Astrocyte (in vitro differentiated cells and primary cell): Measurements from ENCODE around the gene LHFPL2. TPM values are rescaled to one million over a fixed set of nuclear protein-coding genes. Genes with fewer than 3 reads are reported as not detected.

Experiments used
- DNase-seq: peaks from one replicate; pipeline ENCODE4 v3.0.0-alpha.2; 2010; ENCODE audit warnings: low read depth
- FAIRE-seq: peaks from 2 replicates; lab custom pipeline; 2011; peaks lifted over from hg19 to GRCh38; lab: Jason Lieb, UNC
- H2AFZ ChIP-seq: 2 replicates; pipeline ENCODE4 v1.6.0; 2012; ENCODE audit warnings: low read depth, low read length, inconsistent platforms
- H3K27ac ChIP-seq: 2 replicates; pipeline ENCODE4 v1.5.1; 2011; ENCODE audit warnings: low read depth, low read length, inconsistent platforms
- H3K27me3 ChIP-seq: 2 replicates; pipeline ENCODE4 v1.6.0; 2011; ENCODE audit warnings: low read length, inconsistent platforms; ENCODE audit not compliant: insufficient read depth
- H3K36me3 ChIP-seq: 2 replicates; pipeline ENCODE4 v1.5.1; 2011; ENCODE audit warnings: low read length, inconsistent platforms; ENCODE audit not compliant: insufficient read depth
- H3K4me1 ChIP-seq: 2 replicates; pipeline ENCODE4 v1.5.1; 2011; ENCODE audit warnings: low read length, inconsistent platforms; ENCODE audit not compliant: insufficient read depth
- H3K4me2 ChIP-seq: 2 replicates; pipeline ENCODE4 v1.6.0; 2012; ENCODE audit warnings: low read length, inconsistent platforms
- H3K4me3 ChIP-seq: 2 replicates; pipeline ENCODE4 v1.5.1; 2011; ENCODE audit warnings: low read depth, mild to moderate bottlenecking, low read length, inconsistent platforms; ENCODE audit not compliant: insufficient read depth
- H3K79me2 ChIP-seq: 2 replicates; pipeline ENCODE4 v1.6.0; 2012; ENCODE audit warnings: mild to moderate bottlenecking, low read length, inconsistent platforms; ENCODE audit not compliant: insufficient read depth
- H3K9ac ChIP-seq: 2 replicates; pipeline ENCODE4 v1.6.0; 2012; ENCODE audit warnings: mild to moderate bottlenecking, low read length, inconsistent platforms
- H3K9me3 ChIP-seq: 2 replicates; pipeline ENCODE4 v1.5.1; 2012; ENCODE audit warnings: low read depth, mild to moderate bottlenecking, low read length, inconsistent platforms; ENCODE audit not compliant: insufficient read depth
- H4K20me1 ChIP-seq: 2 replicates; pipeline ENCODE4 v1.6.0; 2012; ENCODE audit warnings: low read length, inconsistent platforms; ENCODE audit not compliant: insufficient read depth
- H3K27ac Mint-ChIP-seq: one replicate; pipeline ENCODE4 v1.8.0; 2021; ENCODE audit warnings: mild to moderate bottlenecking, mixed read lengths; ENCODE audit not compliant: unreplicated experiment
- H3K27me3 Mint-ChIP-seq: one replicate; pipeline ENCODE4 v1.8.0; 2021; ENCODE audit warnings: low read depth, mixed read lengths; ENCODE audit not compliant: unreplicated experiment
- H3K36me3 Mint-ChIP-seq: one replicate; pipeline ENCODE4 v1.8.0; 2021; ENCODE audit warnings: low read depth, mixed read lengths; ENCODE audit not compliant: unreplicated experiment
- H3K4me1 Mint-ChIP-seq: one replicate; pipeline ENCODE4 v1.8.0; 2021; ENCODE audit warnings: low read depth, mixed read lengths; ENCODE audit not compliant: unreplicated experiment
- H3K4me3 Mint-ChIP-seq: one replicate; pipeline ENCODE4 v1.8.0; 2021; ENCODE audit warnings: mild to moderate bottlenecking, moderate library complexity, mixed read lengths; ENCODE audit not compliant: unreplicated experiment
- H3K9me3 Mint-ChIP-seq: one replicate; pipeline ENCODE4 v1.8.0; 2021; ENCODE audit warnings: mild to moderate bottlenecking, mixed read lengths; ENCODE audit not compliant: unreplicated experiment
- CTCF ChIP-seq: IDR thresholded peaks from 2 replicates; pipeline ENCODE4 v1.5.1; 2011; ENCODE audit warnings: low read depth, mild to moderate bottlenecking, inconsistent platforms, low read length, moderate library complexity; ENCODE audit not compliant: insufficient read depth
- EZH2 ChIP-seq: IDR thresholded peaks from 2 replicates; pipeline ENCODE4 v1.6.1; 2012; ENCODE audit warnings: mild to moderate bottlenecking, low read length, inconsistent platforms; ENCODE audit not compliant: insufficient read depth
- total RNA-seq: library from RNA; stranded (reverse); gene quantifications from 2 replicates; pipeline ENCODE4 v1.2.1, GENCODE V29; 2021

Gene LHFPL2
- total RNA-seq, 1 donor from 2014 or later: 17.0 TPM

GRCh38 chr5:78651468-78651867, 2.9 kb upstream of the LHFPL2 start:
- FAIRE-seq (no peak), DNase-seq (no peak)
- no peaks in the 10 kb centered on the region for H3K9me3 Mint-ChIP-seq
- H3K4me3 Mint-ChIP-seq: no peak overlapping the region
- H3K27me3 Mint-ChIP-seq: no peaks in the 10 kb centered on the region
- peaks cover 19% of the 10 kb centered on the region for H3K4me1 Mint-ChIP-seq
- Histone ChIP-seq H3K27ac (no peak overlapping the region), H3K4me3 (no peak overlapping the region), H4K20me1 (no peaks in the 10 kb centered on the region), H3K9ac (no peak overlapping the region), H3K4me2 (no peak overlapping the region), H3K36me3 (no peaks in the 10 kb centered on the region), H3K4me1 (peaks cover 23% of the 10 kb centered on the region), H3K27me3 (no peaks in the 10 kb centered on the region), H3K9me3 (no peaks in the 10 kb centered on the region), H2AFZ (no peak overlapping the region), H3K79me2 (peaks cover 16% of the 10 kb centered on the region)
- no peaks in the 10 kb centered on the region for H3K36me3 Mint-ChIP-seq
- no peak overlapping the region for H3K27ac Mint-ChIP-seq
- TF ChIP-seq CTCF (no peak), EZH2 (no peak)

GRCh38 chr5:78650531-78650930, 2.0 kb upstream of the LHFPL2 start:
- no peak overlapping the region for H3K4me3 Mint-ChIP-seq
- no peak overlapping the region for H3K4me3 ChIP-seq
- peaks cover 26% of the 10 kb centered on the region for H3K4me1 ChIP-seq
- H3K9me3 Mint-ChIP-seq: no peaks in the 10 kb centered on the region
- H3K27me3 ChIP-seq: no peaks in the 10 kb centered on the region
- H3K9ac ChIP-seq: no peak overlapping the region
- DNase-seq (no peak), FAIRE-seq (no peak)
- H3K36me3 Mint-ChIP-seq: no peaks in the 10 kb centered on the region
- H3K9me3 ChIP-seq: no peaks in the 10 kb centered on the region
- H4K20me1 ChIP-seq: peaks cover 8% of the 10 kb centered on the region
- H3K36me3 ChIP-seq: no peaks in the 10 kb centered on the region
- H3K27ac ChIP-seq: no peak overlapping the region
- peaks cover 22% of the 10 kb centered on the region for H3K4me1 Mint-ChIP-seq
- no peaks in the 10 kb centered on the region for H3K27me3 Mint-ChIP-seq
- no peak overlapping the region for H3K4me2 ChIP-seq
- TF ChIP-seq EZH2: no peak
- no peak for TF ChIP-seq CTCF
- H3K27ac Mint-ChIP-seq: no peak overlapping the region
- no peak overlapping the region for H2AFZ ChIP-seq
- peaks cover 25% of the 10 kb centered on the region for H3K79me2 ChIP-seq

- Histone ChIP-seq H3K4me1 (peaks cover 26% of the 10 kb centered on the region), H3K9ac (peak overlapping the region; percentile 3), H2AFZ (no peak overlapping the region), H4K20me1 (peaks cover 14% of the 10 kb centered on the region), H3K27me3 (no peaks in the 10 kb centered on the region), H3K4me2 (peak overlapping the region; percentile 45), H3K4me3 (no peak overlapping the region), H3K9me3 (no peaks in the 10 kb centered on the region), H3K27ac (peak overlapping the region; percentile 44), H3K79me2 (peaks cover 31% of the 10 kb centered on the region), H3K36me3 (no peaks in the 10 kb centered on the region)
- no peak for TF ChIP-seq EZH2
- no peak for TF ChIP-seq CTCF
- peak; percentile 80 for DNase-seq
- peaks cover 27% of the 10 kb centered on the region for H3K4me1 Mint-ChIP-seq
- H3K9me3 Mint-ChIP-seq: no peaks in the 10 kb centered on the region
- no peaks in the 10 kb centered on the region for H3K36me3 Mint-ChIP-seq
- no peak for FAIRE-seq
- H3K27ac Mint-ChIP-seq: peak overlapping the region; percentile 92
- H3K27me3 Mint-ChIP-seq: no peaks in the 10 kb centered on the region
- peak overlapping the region; percentile 60 for H3K4me3 Mint-ChIP-seq
Measured at GRCh38 chr5:78649861-78650496, 1.4 kb upstream of the LHFPL2 start.
